Kidney epithelial cell (primary cell): Measurements from ENCODE around the gene PNPLA8. TPM values are rescaled to one million over a fixed set of nuclear protein-coding genes. Genes with fewer than 3 reads are reported as not detected.
"Not testable (repeated sequence)": the region's sequence is repeated elsewhere in the genome, so short reads cannot be mapped to it uniquely, and the experiment has no call there.

ENCODE experiments used
- DNase-seq: peaks from one replicate; pipeline ENCODE4 v3.0.0-alpha.2; 2010; ENCODE audit warnings: low read depth
- H3K27me3 ChIP-seq: 2 replicates; pipeline ENCODE4 v1.6.0; 2011; ENCODE audit warnings: low read length; ENCODE audit not compliant: control insufficient read depth, insufficient read depth
- H3K36me3 ChIP-seq: 2 replicates; pipeline ENCODE4 v1.5.1; 2011; ENCODE audit warnings: low read length; ENCODE audit not compliant: control insufficient read depth, insufficient read depth
- H3K4me3 ChIP-seq: 2 replicates; pipeline ENCODE4 v1.5.1; 2011; ENCODE audit warnings: low read depth, mild to moderate bottlenecking, control low read depth, low read length
- CTCF ChIP-seq: IDR thresholded peaks from 2 replicates; pipeline ENCODE4 v1.5.1; 2011; ENCODE audit warnings: mild to moderate bottlenecking, moderate library complexity, low read length, control low read depth, inconsistent platforms; ENCODE audit not compliant: insufficient read depth, poor library complexity, severe bottlenecking
- total RNA-seq: library from RNA; depleted of rRNA; stranded (reverse); fragments of >200 nt; gene quantifications from 2 replicates; pipeline ENCODE4 v1.2.3, GENCODE V29; 2015

The PNPLA8 gene
- total RNA-seq, 1 donor from 2014 or later: 26.3 TPM

- no peaks in the 10 kb centered on the region for H3K27me3 ChIP-seq
- no peaks in the 10 kb centered on the region for H3K36me3 ChIP-seq
- TF ChIP-seq CTCF: no peak
- no peak for DNase-seq
- peak overlapping the region; percentile 83 for H3K4me3 ChIP-seq
These were observed 43.0 kb upstream of the PNPLA8 start for GRCh38 chr7:108568801-108569380.

- H3K4me3 ChIP-seq: no peak overlapping the region
- no peaks in the 10 kb centered on the region for H3K36me3 ChIP-seq
- no peak for TF ChIP-seq CTCF
- DNase-seq: no peak
- H3K27me3 ChIP-seq: no peaks in the 10 kb centered on the region
These were observed 40.1 kb upstream of the PNPLA8 start for GRCh38 chr7:108565987-108566386.

- H3K36me3 ChIP-seq: no peaks in the 10 kb centered on the region
- no peak for DNase-seq
- TF ChIP-seq CTCF: no peak
These were observed 35.2 kb upstream of the PNPLA8 start for GRCh38 chr7:108561047-108561619.

GRCh38 chr7:108559253-108559652 lies 33.3 kb upstream of the PNPLA8 start:
- Histone ChIP-seq H3K36me3 (no peaks in the 10 kb centered on the region), H3K4me3 (no peak overlapping the region), H3K27me3 (no peaks in the 10 kb centered on the region)
- TF ChIP-seq CTCF: no peak
- no peak for DNase-seq

More at GRCh38 chr7:108561047-108561619, 35.2 kb upstream of the PNPLA8 start:
- Histone ChIP-seq H3K4me3 (no peak overlapping the region), H3K27me3 (no peaks in the 10 kb centered on the region)

- Histone ChIP-seq H3K27me3 (no peaks in the 10 kb centered on the region), H3K4me3 (no peak overlapping the region), H3K36me3 (no peaks in the 10 kb centered on the region)
- no peak for TF ChIP-seq CTCF
- DNase-seq: no peak
These were observed 31.7 kb upstream of the PNPLA8 start for GRCh38 chr7:108557617-108558016.

GRCh38 chr7:108557191-108557590 lies 31.3 kb upstream of the PNPLA8 start:
- H3K36me3 ChIP-seq: no peaks in the 10 kb centered on the region
- H3K4me3 ChIP-seq: no peak overlapping the region
- DNase-seq: no peak
- no peaks in the 10 kb centered on the region for H3K27me3 ChIP-seq
- TF ChIP-seq CTCF: no peak

- not testable (repeated sequence) for DNase-seq, H3K36me3 ChIP-seq, H3K27me3 ChIP-seq, H3K4me3 ChIP-seq
These were observed 30.7 kb upstream of the PNPLA8 start for GRCh38 chr7:108556665-108557064.

GRCh38 chr7:108548141-108548896 lies 22.4 kb upstream of the PNPLA8 start:
- H3K4me3 ChIP-seq, H3K36me3 ChIP-seq, H3K27me3 ChIP-seq, DNase-seq: not testable (repeated sequence)
